ENCODE results near the gene SLC7A11.

GRCh38 chr4:138241281-138242075, 671 bp downstream of the SLC7A11 start:
- TF ChIP-seq EZH2phosphoT487 (IDR thresholded peaks at IDR 0.05; ENCODE audit: unreplicated experiment) (no peak), CTCF (conservative IDR thresholded peaks at IDR 0.05; ENCODE audit: low read depth in 2 of 2) (no peak), EZH2 (IDR thresholded peaks at IDR 0.05; ENCODE audit: low read depth, unreplicated experiment) (no peak), NANOG (IDR thresholded peaks at IDR 0.05; ENCODE audit: borderline replicate concordance) (no peak), POLR2AphosphoS5 (IDR thresholded peaks at IDR 0.05; ENCODE audit: low read depth) (no peak), JUNB (IDR thresholded peaks at IDR 0.05; ENCODE audit: unreplicated experiment) (no peak), CREB1 (CRISPR knock-in tag; IDR thresholded peaks at IDR 0.05; ENCODE audit: low read depth) (no peak)

All from GM23338 (cell line).